HG02678 (cell line): ENCODE data around the gene HBP1.
"Not testable (repeated sequence)": the region's sequence is repeated elsewhere in the genome, so short reads cannot be mapped to it uniquely, and the experiment has no call there.

Source experiments
- ATAC-seq: cut with Tn5 transposase; IDR thresholded peaks from one replicate; pipeline ENCODE4 v1.9.1; 2021; ENCODE audit warnings: mild to moderate bottlenecking, moderate library complexity; ENCODE audit not compliant: unreplicated experiment

HBP1 gene

DNA sequence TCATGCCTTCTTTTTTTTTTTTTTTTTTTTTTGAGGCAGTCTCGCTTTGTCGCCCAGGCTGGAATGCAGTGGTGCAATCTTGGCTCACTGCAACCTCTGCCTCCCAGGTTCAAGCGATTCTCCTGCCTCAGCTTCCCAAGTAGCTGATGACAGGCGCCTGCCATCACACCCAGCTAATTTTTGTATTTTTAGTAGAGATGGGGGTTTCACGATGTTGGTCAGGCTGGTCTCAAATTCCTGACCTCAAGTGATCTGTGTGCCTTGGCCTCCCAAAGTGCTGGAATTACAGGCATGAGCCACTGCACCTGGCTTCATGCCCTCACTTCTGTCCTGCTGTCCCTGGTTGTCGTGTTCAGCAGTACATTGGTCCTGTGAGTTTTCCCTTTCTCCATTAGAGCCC is 52.0 kb downstream of the HBP1 start:
- ATAC-seq, result not testable (repeated sequence)

GRCh38 chr7:107224374-107225223 is 55.8 kb downstream of the HBP1 start:
- ATAC-seq, result no peak

- ATAC-seq, result no peak
Measured at GRCh38 chr7:107228291-107228690, 59.5 kb downstream of the HBP1 start.

DNA sequence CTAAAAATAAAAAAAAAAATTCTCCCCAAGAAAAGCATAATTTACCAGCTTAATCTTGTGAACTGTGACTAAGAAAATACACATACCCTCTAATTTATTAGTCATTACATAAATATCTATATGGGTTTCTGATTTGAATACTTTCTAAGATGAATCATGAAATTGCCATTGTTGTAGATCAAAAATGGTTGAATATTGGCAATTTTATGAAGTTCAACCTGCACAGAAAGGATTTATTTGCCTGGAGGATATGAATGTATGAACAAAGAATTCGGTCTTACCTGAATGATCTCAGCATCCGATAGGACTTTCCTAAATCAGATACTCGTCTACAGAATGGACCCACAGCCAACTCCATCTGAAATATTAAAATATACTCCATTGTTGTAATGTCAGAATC is 61.5 kb downstream of the HBP1 start:
- no peak for ATAC-seq

DNA sequence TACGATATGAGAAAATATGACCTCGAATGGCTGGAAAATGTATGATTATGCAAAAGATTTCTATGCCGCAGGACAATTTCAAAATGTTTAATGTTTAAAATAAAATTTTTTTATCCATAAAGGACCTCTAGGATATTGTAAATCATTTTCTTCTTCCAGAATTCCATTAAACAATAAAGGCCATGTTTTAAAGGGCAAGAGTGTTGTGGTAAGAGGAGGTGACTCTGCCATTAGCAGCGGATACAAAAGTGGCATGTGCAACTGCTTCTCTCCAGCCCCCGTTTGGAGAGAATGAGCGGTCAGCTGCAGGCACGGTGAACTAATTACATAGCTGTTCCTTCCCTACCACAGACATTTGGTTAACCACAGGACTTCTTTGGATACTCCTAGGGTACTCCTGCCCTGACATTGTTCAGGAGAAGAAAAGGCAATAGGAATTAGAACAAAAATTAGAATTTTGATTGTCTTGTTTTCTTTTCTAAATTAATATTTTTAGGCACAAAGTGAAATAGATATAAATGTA is 63.8 kb downstream of the HBP1 start:
- ATAC-seq, result no peak

- ATAC-seq, result peak; percentile 55
Measured at GRCh38 chr7:107233174-107233573, 64.4 kb downstream of the HBP1 start.

- ATAC-seq, result no peak
Measured at GRCh38 chr7:107233981-107234380, 65.2 kb downstream of the HBP1 start.

- no peak for ATAC-seq
Measured at GRCh38 chr7:107234436-107234835, 65.6 kb downstream of the HBP1 start.

DNA sequence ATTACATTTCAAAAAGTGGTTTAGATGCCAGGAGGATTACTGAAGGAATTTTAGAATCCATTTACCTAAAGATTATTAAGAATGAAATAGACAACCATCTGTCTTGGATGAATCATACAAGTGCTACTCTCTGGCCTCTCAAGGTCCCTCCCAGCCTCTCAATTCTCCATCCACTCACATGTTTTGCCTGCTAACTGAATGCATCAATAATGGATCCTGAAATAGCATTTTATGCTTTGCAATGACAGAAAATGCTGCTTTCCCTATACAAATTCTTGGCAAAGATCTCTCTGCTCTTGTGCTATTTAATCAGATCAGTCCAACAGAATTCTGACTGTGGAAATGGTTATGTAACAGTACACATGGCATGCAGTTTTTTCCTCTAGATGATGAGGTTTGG is 68.1 kb downstream of the HBP1 start:
- ATAC-seq, result no peak

DNA sequence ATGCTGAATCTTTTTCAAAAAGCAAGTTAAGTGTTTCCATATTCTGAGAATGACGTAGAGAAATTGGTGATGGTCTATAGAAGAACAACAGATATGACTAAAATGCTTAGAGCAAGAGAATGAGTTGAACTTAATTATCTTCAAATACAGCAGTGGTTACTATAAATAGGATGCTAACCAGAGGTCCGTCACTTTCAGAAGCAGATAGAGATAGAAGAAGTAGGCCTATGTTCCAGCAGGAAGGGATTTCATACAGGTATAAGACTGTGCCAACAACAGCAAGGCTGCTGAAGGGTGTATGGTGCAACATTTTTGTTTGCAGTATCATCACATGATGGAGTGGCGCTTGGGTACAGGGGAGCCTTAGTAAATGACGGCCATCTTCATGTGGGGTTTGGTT is 68.6 kb downstream of the HBP1 start:
- ATAC-seq, result no peak

GRCh38 chr7:107242267-107242666 is 73.5 kb downstream of the HBP1 start:
- ATAC-seq, result no peak

- ATAC-seq, result no peak
Measured at GRCh38 chr7:107244613-107245012, 75.8 kb downstream of the HBP1 start.

- ATAC-seq, result not testable (repeated sequence)
Measured at GRCh38 chr7:107246836-107247235, 78.0 kb downstream of the HBP1 start.

GRCh38 chr7:107248551-107249316 is 79.9 kb downstream of the HBP1 start:
- ATAC-seq, result no peak

GRCh38 chr7:107251963-107252362 is 83.2 kb downstream of the HBP1 start:
- no peak for ATAC-seq
